Right lung (tissue), 5 donors: ENCODE measurements around the gene PDPK1. TPM values are rescaled to one million over a fixed set of nuclear protein-coding genes. Genes with fewer than 3 reads are reported as not detected.

Experiments used
- polyA plus RNA-seq, 5 donors: library from polyadenylated mRNA; unstranded; fragments of 120-200 nt; gene quantifications; one replicate each; pipeline versions ENCODE4 v1.2.1 to v1.2.3, GENCODE V29; 2013; ENCODE audit warnings: inconsistent platforms in 1 of 5, low replicate concordance in 1 of 5; ENCODE audit not compliant: insufficient read length in 5 of 5, insufficient read depth in 1 of 5

Gene PDPK1
- polyA plus RNA-seq, 5 donors, result 35.2 to 43.4 (median 37.9) TPM

Other genes with a start within 250 kb of the PDPK1 start
- 10 to 100 TPM in 2 of 5 donors, 1 to 10 TPM in 3; 6.8 to 16.1 (median 7.3) TPM for gene ABCA3, start 197.3 kb upstream of the PDPK1 start, polyA plus RNA-seq
- 10 to 100 TPM in 1 of 5 donors, 1 to 10 TPM in 4; 8.9 to 13.2 (median 9.2) TPM for gene CCNF, start 108.6 kb upstream of the PDPK1 start, polyA plus RNA-seq
- 10 to 100 TPM in 2 of 5 donors, 1 to 10 TPM in 3; 6.2 to 11.9 (median 8.0) TPM for gene TEDC2, start 77.9 kb upstream of the PDPK1 start, polyA plus RNA-seq
- gene NTN3, start 66.7 kb upstream of the PDPK1 start, polyA plus RNA-seq, result 1 to 10 TPM; 2.4 to 6.5 (median 4.7) TPM
- gene TBC1D24, start 62.9 kb upstream of the PDPK1 start, polyA plus RNA-seq, result 10 to 100 TPM; 11.6 to 20.5 (median 17.2) TPM
- gene ATP6V0C, start 24.1 kb upstream of the PDPK1 start, polyA plus RNA-seq, result 100 to 1,000 TPM in 2 of 5 donors, 10 to 100 TPM in 3; 60.5 to 158 (median 87.5) TPM
- gene AMDHD2, start 17.6 kb upstream of the PDPK1 start, polyA plus RNA-seq, result 10 to 100 TPM; 11.1 to 20.8 (median 16.6) TPM
- gene CEMP1, start 6.6 kb upstream of the PDPK1 start, polyA plus RNA-seq, result 1 to 10 TPM in 4 of 5 donors, under 1 TPM in 1; 0.35 to 2.6 (median 1.6) TPM
- gene KCTD5, start 144.5 kb downstream of the PDPK1 start, polyA plus RNA-seq, result 10 to 100 TPM; 19.0 to 25.7 (median 21.4) TPM
- 1 to 10 TPM; 1.7 to 3.1 (median 2.5) TPM for gene PRSS27, start 182.2 kb downstream of the PDPK1 start, polyA plus RNA-seq
- 100 to 1,000 TPM; 524 to 630 (median 557) TPM for gene SRRM2, start 214.6 kb downstream of the PDPK1 start, polyA plus RNA-seq
- 100 to 1,000 TPM; 133 to 296 (median 161) TPM for gene ELOB, start 239.3 kb downstream of the PDPK1 start, polyA plus RNA-seq
- gene PRSS33, start 249.5 kb downstream of the PDPK1 start, polyA plus RNA-seq, result under 1 TPM; 0.18 to 0.46 (median 0.22) TPM